Calu3 (cell line): ENCODE data around the gene SELPLG. TPM values are rescaled to one million over a fixed set of nuclear protein-coding genes. Genes with fewer than 3 reads are reported as not detected.
A peak's percentile ranks its signal among the peaks of the same experiment; 100 is the strongest.

Experiments
- BruUV-seq: library from RNA; stranded (reverse); fragments of 400-500 nt; replicated peaks from 2 replicates; lab custom pipeline; 2021; lab: Mats Ljungman, UMichigan
- CTCF ChIA-PET: fragments of 300-600 bp; sonication (Branson Sonifier 250); formaldehyde crosslinking; loops from one replicate; lab custom pipeline; 2022; ENCODE audit warnings: antibody characterized with exemption; lab: Charles Lee
- DNase-seq: peaks from one replicate; pipeline ENCODE4 v3.0.0; 2022
- H3K27ac Mint-ChIP-seq: one replicate; pipeline ENCODE4 v1.8.0; 2022; ENCODE audit warnings: mixed read lengths; ENCODE audit not compliant: unreplicated experiment
- H3K27me3 Mint-ChIP-seq: one replicate; pipeline ENCODE4 v1.8.0; 2022; ENCODE audit warnings: mixed read lengths; ENCODE audit not compliant: unreplicated experiment
- H3K36me3 Mint-ChIP-seq: one replicate; pipeline ENCODE4 v1.8.0; 2022; ENCODE audit warnings: mild to moderate bottlenecking, moderate library complexity, mixed read lengths; ENCODE audit not compliant: insufficient read depth, unreplicated experiment
- H3K4me1 Mint-ChIP-seq: one replicate; pipeline ENCODE4 v1.8.0; 2022; ENCODE audit warnings: mild to moderate bottlenecking, low read depth, mixed read lengths; ENCODE audit not compliant: unreplicated experiment
- H3K4me3 Mint-ChIP-seq: one replicate; pipeline ENCODE4 v1.8.0; 2022; ENCODE audit warnings: mild to moderate bottlenecking, low read depth, moderate library complexity, mixed read lengths; ENCODE audit not compliant: unreplicated experiment
- H3K9me3 Mint-ChIP-seq: one replicate; pipeline ENCODE4 v1.8.0; 2022; ENCODE audit warnings: low read depth, mixed read lengths; ENCODE audit not compliant: unreplicated experiment
- CTCF ChIP-seq: fragments of 200-600 bp; IDR thresholded peaks from one replicate; pipeline ENCODE4 v1.8.0; 2022; ENCODE audit warnings: antibody characterized with exemption; ENCODE audit not compliant: unreplicated experiment
- intact Hi-C: fragments of 100-400 bp; cut with micrococcal nuclease; formaldehyde crosslinking; loops from one replicate; pipeline ENCODE4 v1.10.0; 2022; ENCODE audit not compliant: unreplicated experiment
- total RNA-seq: library from RNA; stranded (reverse); gene quantifications from 2 replicates; pipeline ENCODE4 v1.2.3, GENCODE V29; 2022

SELPLG gene
- total RNA-seq, 1 experiment from 2014 or later = 0.76 TPM

- Mint-ChIP-seq H3K27ac (peak overlapping the region; percentile 25), H3K9me3 (no peaks in the 10 kb centered on the region), H3K27me3 (no peaks in the 10 kb centered on the region), H3K4me3 (no peak overlapping the region), H3K36me3 (peaks cover 52% of the 10 kb centered on the region), H3K4me1 (peaks cover 15% of the 10 kb centered on the region)
- CTCF ChIA-PET = interaction anchor here (0.5 to 1.0 kb wide), 3 partner anchors 9 to 22 kb away, joined by 3 read pairs; no protein-coding TSS in a partner anchor
- intact Hi-C loops = no loop called here
- no peak for DNase-seq
- TF ChIP-seq CTCF = no peak
- BruUV-seq = no TSS peak
Measured at GRCh38 chr12:108671110-108671509, 37.4 kb upstream of the SELPLG start.

- Mint-ChIP-seq H3K27ac (peak overlapping the region; percentile 64), H3K36me3 (peaks cover 47% of the 10 kb centered on the region), H3K4me3 (no peak overlapping the region), H3K4me1 (peaks cover 15% of the 10 kb centered on the region), H3K27me3 (no peaks in the 10 kb centered on the region), H3K9me3 (no peaks in the 10 kb centered on the region)
- no peak for TF ChIP-seq CTCF
- CTCF ChIA-PET = interaction anchor here (0.5 to 1.2 kb wide), 3 partner anchors 8 to 130 kb away, joined by 3 to 6 read pairs (median 3); no protein-coding TSS in a partner anchor
- BruUV-seq = no TSS peak
- DNase-seq = no peak
- intact Hi-C loops = no loop called here
Measured at GRCh38 chr12:108670066-108670631, 36.5 kb upstream of the SELPLG start.

GRCh38 chr12:108668542-108668941 is 34.8 kb upstream of the SELPLG start:
- Mint-ChIP-seq H3K36me3 (peaks cover 39% of the 10 kb centered on the region), H3K27ac (no peak overlapping the region), H3K4me1 (peaks cover 27% of the 10 kb centered on the region), H3K4me3 (no peak overlapping the region), H3K27me3 (no peaks in the 10 kb centered on the region), H3K9me3 (no peaks in the 10 kb centered on the region)
- BruUV-seq = no TSS peak
- CTCF ChIA-PET = interaction anchor here (0.5 to 0.7 kb wide), 3 partner anchors 27 to 113 kb away, joined by 3 to 4 read pairs (median 4); no protein-coding TSS in a partner anchor
- TF ChIP-seq CTCF = no peak
- intact Hi-C loops = loop anchor here (5.0 to 10.0 kb wide), 2 partner anchors 114 to 426 kb away; partner anchors contain the start of genes ALKBH2 and UNG
- DNase-seq = no peak

- DNase-seq = no peak
- H3K27ac Mint-ChIP-seq = no peak overlapping the region
- no peaks in the 10 kb centered on the region for H3K9me3 Mint-ChIP-seq
- no peaks in the 10 kb centered on the region for H3K27me3 Mint-ChIP-seq
- BruUV-seq = no TSS peak
- CTCF ChIA-PET = no interaction called here
- no peak for TF ChIP-seq CTCF
- peaks cover 40% of the 10 kb centered on the region for H3K36me3 Mint-ChIP-seq
- intact Hi-C loops = loop anchor here (5.0 to 10.0 kb wide), 2 partner anchors 114 to 427 kb away; partner anchors contain the start of genes ALKBH2 and UNG
- H3K4me1 Mint-ChIP-seq = peaks cover 32% of the 10 kb centered on the region
- H3K4me3 Mint-ChIP-seq = no peak overlapping the region
Measured at GRCh38 chr12:108668063-108668462, 34.4 kb upstream of the SELPLG start.
